GM19397 (cell line): ENCODE data around the gene NFIX.

Source experiments
- ATAC-seq: cut with Tn5 transposase; IDR thresholded peaks from one replicate; pipeline ENCODE4 v1.9.1; 2021; ENCODE audit warnings: mild to moderate bottlenecking, moderate library complexity; ENCODE audit not compliant: unreplicated experiment

Gene NFIX

GRCh38 chr19:13089139-13089856, 94.0 kb downstream of the NFIX start:
- ATAC-seq: no peak

GRCh38 chr19:13089857-13090507, 94.7 kb downstream of the NFIX start:
- no peak for ATAC-seq

- no peak for ATAC-seq
These were observed 95.4 kb downstream of the NFIX start for GRCh38 chr19:13090511-13091231.

- ATAC-seq: no peak
These were observed 96.3 kb downstream of the NFIX start for GRCh38 chr19:13091400-13092157.

GRCh38 chr19:13092158-13092543, 96.9 kb downstream of the NFIX start:
- ATAC-seq: no peak

- no peak for ATAC-seq
These were observed 97.4 kb downstream of the NFIX start for GRCh38 chr19:13092606-13093235.

GRCh38 chr19:13093407-13094105, 98.3 kb downstream of the NFIX start:
- ATAC-seq: peak; percentile 47

- ATAC-seq: no peak
These were observed 98.8 kb downstream of the NFIX start for GRCh38 chr19:13094106-13094504.

GRCh38 chr19:13094771-13095392, 99.6 kb downstream of the NFIX start:
- no peak for ATAC-seq

- no peak for ATAC-seq
These were observed 100.1 kb downstream of the NFIX start for GRCh38 chr19:13095393-13095784.

- ATAC-seq: no peak
These were observed 101.0 kb downstream of the NFIX start for GRCh38 chr19:13095934-13096927.

- no peak for ATAC-seq
These were observed 101.8 kb downstream of the NFIX start for GRCh38 chr19:13097033-13097462.

- no peak for ATAC-seq
These were observed 102.4 kb downstream of the NFIX start for GRCh38 chr19:13097463-13098258.

- ATAC-seq: no peak
These were observed 103.2 kb downstream of the NFIX start for GRCh38 chr19:13098277-13099072.

GRCh38 chr19:13099073-13099999, 104.1 kb downstream of the NFIX start:
- no peak for ATAC-seq
